ENCODE data around the gene SYN1. TPM values are rescaled to one million over a fixed set of nuclear protein-coding genes. Genes with fewer than 3 reads are reported as not detected.
"Not testable (repeated sequence)": the region's sequence is repeated elsewhere in the genome, so short reads cannot be mapped to it uniquely, and the experiment has no call there.

Gene SYN1
- total RNA-seq, 1 experiment from 2014 or later = not detected

DNA sequence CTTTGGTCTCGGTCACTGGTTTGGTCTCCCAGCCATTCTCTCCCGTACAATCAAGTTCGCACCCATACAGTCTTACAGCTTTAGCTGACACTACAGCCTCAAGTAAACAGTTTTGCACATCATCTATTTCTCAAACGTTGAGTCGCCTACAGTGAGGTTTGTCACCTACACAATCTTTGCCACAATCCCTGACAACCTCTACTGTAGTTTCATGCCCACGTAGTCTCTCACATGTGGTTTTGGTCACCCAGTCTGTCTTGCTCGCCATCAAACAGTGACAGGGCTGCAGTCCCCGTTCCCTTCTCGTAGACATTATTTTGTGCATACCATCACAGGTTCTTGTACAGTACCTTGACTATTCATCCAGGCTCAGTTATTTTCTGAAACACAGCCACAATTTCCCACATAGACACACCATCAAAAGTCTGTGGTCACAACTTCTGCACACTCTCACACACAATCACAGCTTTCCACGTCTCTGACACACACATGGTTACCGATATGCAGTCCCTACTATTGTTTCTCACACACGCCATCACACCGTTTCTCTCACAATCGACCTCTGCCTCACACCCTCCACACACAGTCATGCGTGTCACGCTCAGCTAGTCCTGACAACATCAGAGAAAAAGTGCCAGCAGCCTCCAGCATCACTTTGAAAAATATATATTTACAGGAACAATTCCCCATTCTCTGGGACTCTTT, 15.4 kb upstream of the SYN1 start:
- DNase-seq (ENCODE audit: low spot score) = no peak

DNA sequence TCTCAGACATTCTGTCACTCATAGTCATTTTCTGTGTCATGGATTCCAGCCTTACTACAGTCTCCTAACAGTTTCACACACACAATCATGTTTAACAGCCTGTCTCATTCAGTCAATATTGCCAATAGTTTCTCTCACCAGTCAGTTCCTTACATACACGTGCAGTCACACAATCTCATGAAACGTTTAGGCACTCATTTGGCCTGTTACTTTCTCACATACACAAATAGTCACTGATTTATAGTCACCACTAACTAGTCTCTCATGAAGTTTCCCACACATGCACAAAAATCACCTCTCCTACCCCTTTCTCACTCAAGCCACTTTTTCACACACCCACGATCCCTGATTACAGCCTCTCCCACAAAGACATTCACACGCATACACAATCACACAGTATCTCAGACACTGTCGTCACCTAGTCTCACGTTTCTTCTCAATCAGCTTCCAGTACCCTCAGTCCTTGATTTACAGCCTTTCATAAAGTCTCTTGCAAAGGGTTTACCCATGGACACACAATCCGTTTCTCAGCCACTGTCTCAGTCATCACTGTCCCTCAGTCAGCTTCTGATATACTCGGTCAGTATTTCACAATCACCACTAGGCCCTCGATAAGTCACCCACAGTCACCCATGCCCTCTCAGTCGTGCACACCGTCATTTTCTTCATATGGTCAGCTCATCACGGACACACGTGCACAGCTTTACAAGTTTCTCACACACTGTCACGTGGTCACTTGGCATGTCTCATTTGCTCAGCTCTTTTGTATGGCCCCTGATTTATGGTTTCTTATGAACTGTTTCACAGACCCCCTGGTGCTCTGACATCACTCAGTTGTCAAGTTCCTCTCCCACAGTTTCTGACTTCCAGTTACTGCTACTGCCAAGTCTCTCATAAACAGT, 14.3 kb upstream of the SYN1 start:
- no peak for DNase-seq (ENCODE audit: low spot score)

DNA sequence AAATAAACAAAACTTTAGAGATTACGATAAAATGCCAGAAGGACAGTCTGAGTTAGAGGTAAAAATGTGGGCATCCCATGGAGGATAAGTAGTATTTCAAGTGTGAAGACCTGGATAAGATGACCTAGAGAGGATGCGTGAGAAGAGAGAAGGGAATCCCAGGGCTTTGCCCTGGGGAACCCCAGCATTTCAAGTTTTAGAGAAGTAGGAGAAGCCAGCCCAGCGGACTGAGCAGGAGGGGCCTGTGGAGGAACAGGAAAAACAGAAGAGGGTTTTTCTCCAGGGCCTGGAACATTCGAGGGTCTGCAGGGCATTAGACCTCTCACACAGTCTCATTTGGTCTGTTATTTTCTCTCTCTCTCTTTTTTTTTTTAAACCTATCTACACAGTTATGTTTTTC, 13.0 kb upstream of the SYN1 start:
- no peak for DNase-seq (ENCODE audit: low spot score)

DNA sequence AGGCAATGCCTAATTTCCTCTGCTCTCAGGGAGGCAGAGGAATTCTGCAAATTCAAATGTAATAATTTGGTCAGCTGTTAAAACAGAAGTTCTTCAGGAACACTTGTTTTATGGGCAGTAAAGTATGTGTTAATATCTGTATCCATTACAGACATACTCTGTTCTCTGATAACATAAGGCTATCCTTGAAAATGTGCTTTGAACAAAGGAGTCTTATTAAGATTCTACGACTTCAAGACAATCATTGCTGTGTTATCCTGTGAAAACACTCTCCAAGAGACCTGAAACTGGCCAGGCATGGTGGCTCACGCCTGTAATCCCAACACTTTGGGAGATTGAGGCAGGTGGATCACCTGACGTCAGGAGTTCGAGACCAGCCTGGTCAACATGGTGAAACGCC, 12.0 kb upstream of the SYN1 start:
- DNase-seq (ENCODE audit: low spot score) = no peak

DNA sequence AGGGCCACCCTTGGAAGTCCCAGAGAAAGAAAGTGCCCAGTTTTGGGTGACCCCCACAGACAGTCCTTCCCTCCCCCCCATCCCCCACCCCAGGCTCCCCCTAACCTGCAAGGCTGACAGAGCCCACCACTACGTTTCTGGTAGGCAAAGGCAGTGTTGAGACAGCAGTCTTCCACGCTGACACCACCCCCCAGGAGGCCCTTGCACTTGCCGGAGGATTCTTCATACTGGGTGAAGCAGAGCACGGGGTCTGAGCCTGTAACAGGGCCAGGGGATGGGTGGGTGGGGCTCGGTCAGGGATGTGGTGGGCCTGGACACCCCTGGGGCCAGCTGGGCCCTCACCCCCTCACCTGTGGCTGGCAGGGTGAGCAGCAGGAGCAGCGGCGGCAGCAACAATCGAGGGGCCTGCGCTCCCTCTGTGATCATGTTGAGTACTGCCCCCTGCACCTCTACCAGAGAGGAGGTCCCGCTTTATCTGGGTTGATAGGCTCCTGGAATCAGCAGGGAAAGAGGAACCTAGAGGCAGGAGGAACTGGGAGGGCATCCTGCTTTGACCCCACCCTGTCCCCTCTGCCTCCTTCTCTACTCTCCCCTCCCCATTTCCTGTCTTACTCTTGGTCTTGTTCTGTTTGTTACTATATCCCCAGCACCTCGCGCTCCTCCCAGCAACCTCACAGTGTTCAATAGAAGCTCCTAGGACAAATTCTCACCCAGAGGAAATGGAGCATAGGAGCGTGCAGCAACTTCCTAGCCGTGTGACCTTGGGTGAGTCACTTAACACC, 10.0 kb upstream of the SYN1 start, which contains the start of gene CFP:
CFP (minus strand) TSS at position 512 of the 782 bp plus-strand sequence; CDS start at position 426, 86 bp downstream.
- no peak for DNase-seq (ENCODE audit: low spot score)

DNA sequence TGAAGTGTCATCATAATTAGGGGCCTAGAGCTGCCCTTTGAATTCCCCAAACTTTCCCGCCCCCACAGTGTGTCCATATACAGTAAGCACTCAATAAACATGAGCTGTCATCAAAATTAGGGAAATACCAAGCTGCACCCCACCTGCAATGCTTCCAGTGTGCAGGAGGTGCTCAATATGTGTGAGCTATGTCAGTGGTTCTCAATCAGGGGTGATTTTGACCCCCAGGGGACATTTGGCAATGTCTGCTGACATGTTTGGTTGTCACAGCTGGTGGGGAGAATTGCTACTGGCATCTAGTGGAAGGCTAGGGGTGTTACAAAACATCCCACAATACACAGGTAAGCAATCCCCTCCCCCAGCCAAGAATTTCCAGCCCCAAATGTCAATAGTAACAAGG, 9.3 kb upstream of the SYN1 start:
- no peak for DNase-seq (ENCODE audit: low spot score)

DNA sequence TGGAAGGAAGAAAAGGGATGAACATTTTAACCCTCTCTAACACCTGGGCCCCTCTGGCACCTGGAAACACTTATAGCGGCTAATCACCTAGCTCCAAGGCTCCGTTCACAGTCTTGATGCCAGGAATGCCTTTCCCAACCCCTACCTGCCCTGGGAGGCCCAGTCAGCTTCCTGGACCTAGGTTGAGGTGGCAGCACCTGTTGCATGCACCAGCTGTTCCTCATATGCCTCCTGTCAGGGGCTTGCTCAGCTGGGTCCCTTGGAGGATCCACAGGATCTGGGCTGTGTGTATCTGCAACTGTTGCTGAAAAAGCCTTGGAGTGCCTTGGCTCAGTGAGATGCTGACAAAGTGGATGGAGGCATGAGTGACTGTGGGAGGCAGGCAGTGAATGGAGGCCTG, 5.7 kb upstream of the SYN1 start:
- DNase-seq (ENCODE audit: low spot score) = no peak

DNA sequence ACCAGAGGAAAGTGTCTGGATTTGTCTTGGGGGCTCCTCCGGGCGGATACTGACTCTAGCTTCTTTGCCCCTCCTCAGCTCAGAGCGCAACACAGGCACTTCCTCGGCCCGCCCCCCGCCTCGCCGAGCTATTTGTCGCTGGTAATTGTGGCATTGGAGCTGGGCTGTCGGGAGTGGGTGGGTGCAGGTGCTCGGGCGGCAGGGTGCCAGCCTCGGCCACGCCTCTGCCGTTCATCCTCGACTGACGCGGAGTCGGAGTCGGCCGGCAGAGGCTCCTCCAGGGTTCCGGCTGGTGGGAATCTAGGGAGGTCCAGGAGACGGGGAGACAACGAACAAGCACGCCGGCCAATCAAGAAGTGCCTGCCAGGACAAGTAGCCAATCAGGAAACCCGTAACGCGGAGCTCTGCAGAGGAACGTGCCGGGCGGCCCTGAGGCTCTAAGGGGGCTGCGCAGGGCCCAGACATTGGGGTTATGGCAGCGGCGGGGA, 3.9 kb upstream of the SYN1 start:
- DNase-seq (ENCODE audit: low spot score) = no peak

DNA sequence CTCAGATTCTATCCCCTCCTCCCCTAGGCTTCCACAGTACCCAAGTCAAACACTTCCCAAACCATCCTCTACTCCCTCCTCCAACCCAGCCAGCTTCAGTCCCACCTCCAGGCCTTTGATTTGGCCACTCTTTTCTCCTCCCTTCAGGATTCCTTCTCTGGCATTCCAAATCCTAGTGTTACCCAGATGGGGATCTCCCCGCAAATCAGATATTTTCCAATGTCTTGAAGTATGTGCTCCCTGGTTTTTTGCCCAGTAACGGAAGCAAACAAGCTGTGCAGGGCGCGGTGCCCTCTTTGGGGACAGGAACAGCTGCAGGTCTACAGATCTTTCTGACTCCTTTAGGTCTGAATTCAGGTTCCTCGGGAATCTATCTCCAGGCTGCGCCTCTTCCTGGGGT, 2.2 kb upstream of the SYN1 start:
- no peak for DNase-seq (ENCODE audit: low spot score)

DNA sequence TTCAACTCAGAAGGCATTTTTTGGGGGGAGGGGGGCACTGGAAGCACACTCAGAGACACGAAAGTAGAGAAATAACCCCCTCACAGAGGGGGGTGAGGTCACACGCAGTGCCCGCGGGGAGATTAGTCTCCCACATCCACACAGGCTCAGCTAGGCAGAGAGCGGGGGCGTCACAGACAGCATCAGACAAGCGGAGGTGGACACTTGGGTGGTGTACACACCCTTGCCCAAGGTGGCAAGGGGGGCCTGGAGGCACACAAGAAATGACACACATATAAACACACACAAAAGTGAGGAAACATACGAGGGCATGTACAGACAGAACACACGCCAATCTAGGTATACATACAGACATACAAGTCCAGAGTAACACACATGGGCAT, 637 bp upstream of the SYN1 start:
- DNase-seq (ENCODE audit: low spot score) = no peak

DNA sequence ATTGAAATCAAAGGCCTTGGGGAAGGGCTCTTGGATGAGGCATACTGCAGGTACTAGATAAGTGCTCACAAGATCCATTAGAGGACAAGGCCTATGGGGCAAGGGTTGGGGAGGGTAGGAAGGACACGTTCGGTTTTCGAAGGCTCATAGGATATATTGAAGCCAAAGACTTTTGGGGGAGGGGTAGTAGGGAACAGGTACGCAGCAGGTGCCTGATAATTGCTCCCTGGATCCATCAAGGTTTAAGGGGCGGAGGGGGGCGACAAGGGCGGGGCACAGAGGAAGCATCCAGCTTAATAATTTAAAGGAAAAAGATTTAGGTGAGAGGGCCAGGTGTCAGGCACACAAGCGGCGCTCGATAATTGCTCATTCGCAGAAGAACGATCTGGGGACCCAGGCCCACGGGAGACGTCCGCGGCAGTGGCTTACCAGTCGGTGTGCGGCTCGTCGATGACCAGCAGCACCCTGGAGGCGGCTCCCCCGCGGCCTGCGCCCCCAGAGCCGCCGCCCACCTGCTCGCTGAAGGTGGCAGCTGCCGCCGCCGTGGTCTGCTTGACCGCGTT, 653 bp downstream of the SYN1 start:
- DNase-seq (ENCODE audit: low spot score) = no peak

DNA sequence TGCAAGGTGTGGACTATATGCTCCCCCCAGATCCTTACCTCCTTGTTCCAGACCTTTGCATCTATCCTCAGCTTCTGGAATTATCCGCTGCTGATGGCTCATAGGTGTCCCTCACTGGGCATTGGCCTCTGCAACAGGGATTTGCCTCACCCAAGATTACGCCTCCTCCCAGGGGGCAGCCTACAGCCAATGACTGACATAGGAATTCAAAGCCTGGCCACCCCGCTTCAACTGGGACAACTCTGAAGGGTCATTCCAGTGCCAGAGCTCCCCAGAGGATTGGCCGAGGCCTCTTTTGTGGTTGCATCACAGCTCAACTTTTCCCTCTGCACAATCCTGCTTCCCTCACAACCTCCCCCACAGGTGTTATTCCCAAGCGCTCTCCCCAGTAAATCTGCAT, 5.0 kb downstream of the SYN1 start:
- no peak for DNase-seq (ENCODE audit: low spot score)

DNA sequence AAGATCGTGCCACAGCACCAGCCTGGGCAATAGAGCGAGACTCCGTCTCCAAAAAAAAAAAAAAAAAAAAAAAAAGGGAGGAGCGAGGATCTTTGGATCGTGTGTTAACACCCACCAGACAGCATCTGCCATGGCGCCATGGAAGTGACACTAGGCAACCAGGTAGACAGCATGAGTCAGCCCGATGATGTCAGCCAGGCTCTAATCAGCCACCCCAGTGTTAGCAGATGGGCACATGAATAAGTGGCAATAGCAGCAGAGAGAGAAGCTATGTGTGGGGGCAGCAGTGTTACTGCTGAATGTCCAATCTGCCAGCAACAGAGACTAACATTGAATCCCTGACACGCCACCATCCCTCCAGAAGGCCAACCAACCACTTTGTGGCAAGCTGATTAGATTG, 6.6 kb downstream of the SYN1 start:
- no peak for DNase-seq (ENCODE audit: low spot score)

DNA sequence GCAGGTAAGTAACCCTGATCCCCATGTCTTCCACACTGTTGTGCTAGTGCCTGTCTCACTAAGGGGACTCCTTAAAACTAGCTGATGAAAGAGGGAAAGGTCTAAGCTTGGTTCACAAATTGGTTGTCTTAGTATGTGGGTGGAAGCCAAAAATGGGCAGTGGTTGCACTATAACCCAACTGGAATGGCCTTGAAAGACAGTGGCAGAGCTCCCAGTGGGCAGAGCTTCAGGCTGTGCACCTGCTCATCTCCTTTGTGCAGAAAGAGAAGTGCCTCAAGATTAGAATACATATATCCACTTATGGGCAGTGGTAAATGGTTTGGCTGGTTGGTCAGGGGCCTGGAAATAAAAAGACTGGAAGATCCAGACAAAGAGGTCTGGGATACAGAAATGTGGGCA, 7.2 kb downstream of the SYN1 start:
- no peak for DNase-seq (ENCODE audit: low spot score)

DNA sequence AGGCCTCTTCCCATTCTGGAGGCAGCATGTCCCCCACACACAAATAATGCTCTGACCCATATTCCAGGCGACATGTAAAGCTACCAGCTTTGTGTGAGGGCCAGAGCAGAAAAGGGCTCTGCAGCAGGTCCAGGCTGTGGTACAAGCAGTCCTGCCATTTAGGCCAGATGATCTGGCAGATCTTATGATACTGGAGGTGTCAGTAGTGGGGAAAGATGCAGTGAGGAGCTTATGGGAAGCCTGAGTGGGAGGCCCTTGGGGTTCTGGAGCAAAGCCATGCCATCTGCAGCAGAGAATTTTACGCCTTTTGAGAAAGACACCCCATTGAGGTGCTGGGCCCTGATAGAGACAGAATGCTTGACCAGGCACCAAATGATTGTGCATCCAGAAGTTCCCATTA, 7.7 kb downstream of the SYN1 start:
- DNase-seq (ENCODE audit: low spot score) = no peak

DNA sequence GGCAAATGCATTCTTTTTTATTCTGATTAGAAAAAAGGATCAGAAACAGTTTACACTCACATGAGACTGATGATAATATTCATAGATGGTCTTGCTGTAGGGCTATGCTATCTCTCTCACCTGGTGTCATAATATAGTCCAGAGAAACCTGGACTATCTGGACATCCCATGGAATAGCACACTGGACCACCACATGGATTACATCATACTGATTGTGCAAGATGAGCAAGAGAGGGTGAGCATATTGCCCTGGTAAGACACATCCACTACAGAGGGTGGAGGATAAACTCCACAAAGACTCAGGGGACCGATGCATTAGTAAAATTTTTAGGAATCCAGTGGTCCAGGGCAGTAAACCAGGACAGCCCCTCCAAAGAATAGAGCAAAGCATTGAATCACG, 8.2 kb downstream of the SYN1 start:
- DNase-seq (ENCODE audit: low spot score) = no peak

DNA sequence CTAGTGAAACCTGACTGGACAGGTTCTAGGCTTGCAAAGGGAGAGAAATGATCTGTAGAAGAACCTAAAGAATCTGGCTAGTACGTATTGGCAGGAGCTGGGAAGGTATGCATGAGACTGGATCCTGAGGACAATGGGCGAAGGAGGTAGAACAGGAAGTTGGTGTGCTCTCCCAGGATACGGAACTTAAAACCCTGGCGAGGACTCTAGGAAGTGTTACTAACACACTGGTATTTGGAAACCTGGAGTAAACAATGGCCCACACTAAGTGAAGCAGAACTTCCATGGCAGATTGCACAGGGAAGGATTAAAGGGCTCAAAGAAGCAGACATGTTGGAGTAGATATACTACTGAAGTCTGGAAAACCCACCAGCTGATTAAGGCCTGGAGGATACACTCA, 9.1 kb downstream of the SYN1 start:
- no peak for DNase-seq (ENCODE audit: low spot score)

DNA sequence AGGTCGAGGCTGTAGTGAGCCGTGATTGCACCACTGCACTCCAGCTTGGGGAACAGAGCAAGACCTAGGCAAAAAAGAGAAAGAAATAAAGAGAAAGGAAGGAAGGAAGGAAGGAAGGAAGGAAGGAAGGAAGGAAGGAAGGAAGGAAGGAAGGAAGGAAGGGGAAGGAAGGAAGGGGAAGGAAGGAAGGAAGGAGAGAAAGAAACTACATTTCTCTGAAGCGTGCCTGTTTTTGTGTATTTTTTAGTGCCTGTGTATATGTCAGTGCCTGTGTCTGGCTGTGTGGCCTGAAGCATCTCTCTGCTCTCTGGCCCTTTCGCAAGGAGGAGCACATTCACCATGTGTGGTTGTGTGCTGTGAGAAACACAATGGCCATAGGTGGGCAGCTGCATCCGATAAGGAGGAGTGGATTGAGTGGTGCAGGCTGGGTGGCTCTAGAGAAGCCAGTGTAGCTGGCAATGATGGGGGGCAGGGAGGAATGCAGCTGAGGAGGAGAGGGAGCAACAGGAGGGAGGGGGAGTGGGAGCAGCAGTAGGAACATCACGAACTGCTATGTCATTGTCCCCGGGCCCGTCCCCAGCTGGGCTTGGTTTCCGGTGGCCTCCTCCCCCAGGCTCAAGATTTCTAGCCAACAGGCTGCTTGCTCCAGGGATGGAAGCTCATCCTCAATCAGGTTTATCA, 11.4 kb downstream of the SYN1 start:
- DNase-seq (ENCODE audit: low spot score) = no peak

DNA sequence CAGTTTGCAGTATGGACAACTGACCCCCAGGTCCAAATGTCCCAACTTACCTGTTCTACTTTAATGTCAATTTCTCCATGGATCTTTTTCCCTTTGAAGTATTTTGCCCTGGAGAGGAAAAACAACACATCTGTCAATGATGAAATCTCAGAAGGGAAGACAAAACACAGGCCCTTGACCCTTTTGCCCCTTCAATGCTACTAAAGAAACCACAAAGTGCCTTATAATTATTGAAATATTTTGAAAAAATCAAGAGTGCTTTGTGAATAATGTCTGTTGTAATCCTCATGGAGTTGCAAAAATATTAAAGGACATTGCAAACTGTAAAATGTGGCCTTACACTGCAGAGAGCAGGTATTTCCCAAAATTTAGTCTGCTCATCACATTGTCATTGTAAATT, 12.6 kb downstream of the SYN1 start:
- no peak for DNase-seq (ENCODE audit: low spot score)

DNA sequence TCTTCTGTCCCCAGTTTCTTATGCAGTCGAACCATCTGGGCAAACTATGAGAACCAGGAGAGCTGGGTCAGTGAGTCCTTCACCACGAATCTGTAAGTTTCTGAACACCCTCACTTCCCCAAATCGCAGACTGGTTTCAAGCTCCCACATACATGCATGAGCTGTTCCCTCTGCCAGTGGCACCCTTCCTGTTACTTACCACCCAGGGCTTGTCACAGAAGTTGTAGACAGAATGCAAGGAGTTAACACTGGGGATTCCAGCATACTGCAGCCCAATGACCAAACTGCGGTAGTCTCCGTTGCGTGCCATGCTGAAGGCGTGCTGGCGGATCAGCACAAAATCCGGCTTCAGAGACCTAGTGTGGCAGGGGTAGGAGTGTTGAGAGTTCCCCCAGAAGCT, 14.6 kb downstream of the SYN1 start:
- DNase-seq (ENCODE audit: low spot score) = no peak

DNA sequence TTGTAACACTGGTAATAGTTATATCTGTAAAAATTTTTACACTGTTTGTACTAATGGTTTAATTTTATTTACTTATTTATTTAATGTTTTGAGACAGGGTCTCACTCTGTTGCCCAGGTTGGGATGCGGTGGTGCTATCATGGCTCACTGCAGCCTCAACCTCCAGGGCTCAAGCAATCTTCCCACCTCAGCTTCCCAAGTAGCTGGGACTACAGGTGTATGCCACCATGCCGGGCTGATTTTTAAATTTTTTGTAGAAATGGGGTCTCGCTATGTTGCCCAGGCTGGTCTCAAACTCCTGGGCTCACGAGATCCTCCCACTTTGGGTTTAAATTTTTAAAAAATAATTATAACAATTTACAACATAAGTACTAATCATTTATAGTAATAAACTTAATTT, 16.5 kb downstream of the SYN1 start:
- DNase-seq (ENCODE audit: low spot score) = not testable (repeated sequence)

All from H4 (cell line).